HG03039 (cell line): ENCODE measurements around the gene POLA2.

Experiments
- ATAC-seq: cut with Tn5 transposase; IDR thresholded peaks from one replicate; pipeline ENCODE4 v1.9.1; 2021; ENCODE audit warnings: mild to moderate bottlenecking, moderate library complexity; ENCODE audit not compliant: unreplicated experiment

The POLA2 gene

DNA sequence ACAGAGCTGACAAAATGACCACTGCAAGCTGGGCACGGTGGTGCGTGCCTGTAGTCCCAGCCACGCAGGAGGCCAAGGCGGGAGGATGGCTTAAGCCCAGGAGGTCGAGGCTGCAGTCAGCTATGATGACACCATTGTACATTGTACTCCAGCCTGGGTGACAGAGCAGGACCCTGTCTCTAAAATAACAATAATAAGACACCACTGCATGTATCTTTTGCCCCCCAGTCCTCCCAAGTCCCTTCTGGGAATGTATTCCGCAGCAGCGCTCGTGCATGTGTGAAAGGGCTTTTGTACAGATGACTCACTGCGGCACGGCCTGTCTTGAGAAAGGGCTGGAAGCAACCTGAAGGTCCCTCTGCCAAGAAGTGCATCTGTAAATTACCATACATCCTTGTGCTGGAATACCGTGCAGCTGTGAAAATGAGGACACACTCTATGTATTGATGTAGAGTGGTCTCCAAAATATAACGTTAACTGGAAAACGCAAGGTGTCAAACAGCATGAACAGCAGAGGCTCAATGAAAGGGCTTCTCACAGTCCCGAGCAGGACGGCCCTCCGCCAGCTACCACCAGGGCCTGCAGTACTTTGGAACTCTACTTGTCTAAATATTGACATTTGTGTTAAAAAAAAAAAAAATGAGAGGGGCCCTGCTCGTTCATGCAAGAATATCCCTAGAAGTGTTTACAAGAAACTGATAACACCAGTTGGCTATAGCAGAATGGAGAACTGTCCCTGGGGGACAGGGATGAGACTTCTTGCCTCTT lies 43.9 kb downstream of the POLA2 start:
- ATAC-seq: no peak

DNA sequence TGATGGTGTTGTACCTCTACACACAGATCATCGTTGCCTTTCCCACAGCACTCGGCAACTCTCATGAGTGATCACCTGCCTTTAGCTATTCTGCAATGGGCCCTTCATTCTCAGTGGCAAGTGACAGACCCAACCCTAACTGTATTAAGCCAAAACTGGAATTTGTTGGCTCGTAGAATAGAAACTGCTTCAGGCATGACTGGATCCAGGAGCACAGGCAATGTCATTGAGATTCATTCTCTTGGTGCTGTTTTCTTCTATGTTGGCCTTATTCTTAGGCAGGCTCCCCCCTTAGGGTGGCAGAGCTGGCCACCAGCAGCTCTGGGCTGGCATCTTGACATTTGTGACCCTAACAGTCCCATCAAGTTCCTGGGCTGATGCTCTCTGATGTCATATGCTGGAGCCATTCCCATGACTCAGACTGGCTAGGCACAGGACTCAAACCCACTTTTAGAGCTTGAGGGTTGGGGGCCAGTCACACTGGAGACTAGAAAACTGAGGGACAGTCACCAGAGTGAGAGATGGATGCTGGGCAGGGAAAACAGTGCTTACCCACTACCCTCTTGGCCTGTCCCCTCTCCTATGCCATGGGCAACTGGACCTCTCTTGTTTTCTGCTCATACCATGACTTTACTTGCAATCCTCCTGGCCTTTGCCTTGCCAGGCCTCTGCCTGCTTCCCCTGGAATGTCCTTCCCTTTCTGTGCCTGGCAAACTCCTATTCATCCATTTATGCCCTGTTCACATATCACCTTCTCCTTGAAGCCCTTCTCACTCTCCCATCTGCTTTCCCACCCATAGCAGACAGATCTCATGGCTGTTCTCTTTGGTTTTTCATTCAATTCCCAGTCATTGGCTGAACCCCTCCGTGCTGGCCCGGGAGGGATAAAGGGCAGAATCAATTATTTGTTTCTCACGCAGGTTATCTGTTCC lies 45.8 kb downstream of the POLA2 start:
- no peak for ATAC-seq

DNA sequence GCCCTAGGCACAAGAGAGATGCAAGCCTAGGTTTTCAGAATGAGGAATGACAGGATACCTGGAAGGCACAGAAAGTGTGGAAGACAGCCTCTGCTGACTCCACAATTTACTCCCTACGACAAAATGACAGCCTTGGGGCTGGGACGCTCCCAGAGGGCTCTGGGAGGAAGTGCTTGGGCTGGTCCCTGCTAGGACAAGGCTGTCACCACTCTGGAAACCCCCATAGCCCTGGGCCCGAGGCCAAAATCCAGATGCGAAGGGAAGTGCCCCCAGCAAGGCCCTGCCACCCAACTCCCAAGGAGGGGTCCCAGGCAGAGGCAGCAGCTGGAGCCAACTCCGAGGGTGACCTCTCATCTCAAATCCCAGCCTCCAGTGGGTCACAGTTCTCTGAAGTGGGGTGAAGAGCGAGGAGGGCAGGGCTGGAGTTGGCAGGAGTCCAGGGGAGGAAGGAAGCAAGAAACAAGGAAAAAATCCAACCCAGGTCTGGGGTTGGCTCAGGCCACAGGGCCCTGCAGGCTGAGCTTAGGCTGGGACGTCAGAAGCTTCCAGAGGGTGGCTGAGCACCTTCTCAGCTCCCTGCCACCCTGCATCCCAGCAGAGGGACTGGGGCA lies 46.6 kb downstream of the POLA2 start:
- no peak for ATAC-seq

DNA sequence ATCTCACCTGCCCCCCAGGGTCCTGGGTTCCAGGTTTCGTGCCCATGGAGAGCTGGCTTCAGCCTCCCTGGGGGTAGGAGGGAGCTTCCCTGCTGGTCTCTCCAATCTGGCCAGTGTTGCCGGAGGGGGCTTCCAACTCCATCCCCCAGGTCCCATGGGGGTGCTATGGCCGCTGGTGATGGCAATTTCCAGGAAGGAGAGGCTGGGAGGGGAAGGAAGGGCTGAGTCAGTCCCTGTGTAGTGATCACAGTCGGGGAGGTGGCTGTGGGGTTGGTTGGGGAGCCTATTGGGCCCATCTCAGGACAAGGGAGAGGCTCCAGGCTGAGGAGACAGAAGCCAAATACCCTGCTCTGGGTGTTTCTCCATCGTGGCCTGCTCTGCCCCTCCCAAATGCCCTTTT lies 47.2 kb downstream of the POLA2 start:
- ATAC-seq: no peak

DNA sequence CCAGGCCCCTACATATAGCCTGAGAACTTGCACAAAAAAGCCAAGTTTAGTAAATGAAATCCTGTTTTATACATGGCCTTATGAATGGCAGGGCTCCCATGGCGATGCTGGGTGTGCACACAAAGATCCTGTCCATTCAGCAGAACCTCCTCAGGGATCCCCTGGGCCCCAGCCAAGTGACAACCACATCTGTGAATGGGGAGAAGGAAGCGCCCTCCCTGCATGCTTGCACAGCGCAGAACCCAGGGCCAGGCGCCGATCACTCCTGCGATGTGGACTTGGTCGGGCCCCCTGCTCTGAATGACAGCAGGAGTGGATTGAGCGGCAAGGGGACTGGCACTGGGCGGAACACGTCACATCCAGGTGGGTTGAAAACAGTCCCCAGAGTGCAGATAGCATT lies 48.5 kb downstream of the POLA2 start:
- ATAC-seq: no peak

DNA sequence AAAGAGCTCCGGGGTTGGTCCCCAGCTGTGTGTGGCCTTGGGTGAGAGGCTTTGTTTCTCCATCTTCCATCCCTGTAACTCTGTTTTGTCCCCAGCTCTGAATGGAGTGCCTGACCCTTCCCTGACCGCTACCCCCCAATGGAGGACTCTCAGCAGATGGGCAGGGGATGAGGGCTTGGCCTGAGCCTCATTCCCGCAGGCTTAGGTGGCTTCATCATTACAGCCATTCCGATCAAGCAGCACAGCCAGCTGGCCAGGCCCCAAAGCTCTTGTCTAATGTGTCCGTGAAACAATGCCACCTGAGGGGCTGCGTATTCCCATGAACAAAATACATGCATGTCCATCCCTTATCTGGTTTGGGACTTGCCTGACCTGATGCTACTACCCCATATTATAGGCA lies 49.0 kb downstream of the POLA2 start:
- no peak for ATAC-seq

DNA sequence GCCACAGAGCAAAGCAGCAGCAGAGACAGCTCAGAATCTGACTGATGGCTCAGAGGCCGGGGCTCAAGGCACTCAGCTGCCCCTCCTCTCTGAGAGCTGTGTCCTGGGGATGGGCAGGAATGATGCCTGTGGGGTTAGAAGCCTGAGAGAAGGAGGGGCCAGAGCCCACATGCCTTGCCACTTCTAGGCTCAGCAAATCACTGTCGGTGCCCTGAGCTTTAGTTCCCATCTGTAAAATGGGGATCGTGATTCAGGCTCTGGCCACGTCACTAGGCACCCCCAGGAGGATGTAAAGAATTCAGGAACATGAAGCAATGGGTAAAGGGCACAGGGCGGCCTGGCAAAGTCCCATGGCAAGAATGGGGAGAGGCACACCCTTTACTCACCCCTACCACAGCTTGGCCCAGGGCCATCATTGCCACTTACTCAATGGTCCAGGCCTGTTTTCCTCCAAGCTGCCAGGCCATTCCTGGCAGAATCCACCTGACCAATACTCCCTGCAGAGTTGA lies 49.5 kb downstream of the POLA2 start:
- no peak for ATAC-seq

DNA sequence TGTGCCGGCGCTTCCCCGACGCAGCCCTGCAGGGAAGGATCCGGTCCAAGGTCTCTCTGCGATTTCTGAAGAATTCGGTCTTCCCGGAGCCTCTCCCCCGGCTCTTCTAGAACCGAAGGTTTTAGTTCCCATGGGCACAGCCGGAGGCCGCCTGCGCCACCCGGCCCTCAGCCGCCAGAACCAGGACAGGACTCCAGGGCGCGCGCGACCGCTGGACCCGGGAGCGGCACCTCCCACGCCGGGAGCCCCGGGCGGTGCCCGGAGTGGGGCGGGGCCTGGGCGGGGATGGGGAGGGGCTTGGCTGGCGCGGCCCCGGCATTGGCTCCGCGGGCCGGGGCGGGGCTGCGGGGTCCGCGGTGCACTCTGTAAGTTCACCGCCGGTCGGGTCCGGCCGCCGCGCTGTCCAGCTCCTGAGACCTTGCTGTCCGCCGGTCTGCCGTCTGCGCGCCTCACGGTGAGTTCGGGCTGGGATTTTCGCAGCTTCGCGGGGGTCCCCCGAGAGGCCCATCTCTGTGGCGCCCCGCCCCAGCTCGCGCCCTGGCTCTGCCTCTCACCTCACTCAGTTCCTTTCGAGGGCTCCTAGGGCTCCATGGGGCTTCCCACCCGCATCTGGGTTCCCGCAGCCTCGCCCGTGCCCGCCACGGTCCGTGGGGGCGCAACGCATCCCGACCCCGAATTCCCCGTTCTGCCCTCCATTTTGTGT lies 52.9 kb downstream of the POLA2 start, which contains the start of gene CDC42EP2:
Gene CDC42EP2, plus strand, starts transcription at position 366 of the 703 bp plus-strand sequence. CDS start 6,033 bp downstream, outside the sequence.
- ATAC-seq: peak; percentile 64

DNA sequence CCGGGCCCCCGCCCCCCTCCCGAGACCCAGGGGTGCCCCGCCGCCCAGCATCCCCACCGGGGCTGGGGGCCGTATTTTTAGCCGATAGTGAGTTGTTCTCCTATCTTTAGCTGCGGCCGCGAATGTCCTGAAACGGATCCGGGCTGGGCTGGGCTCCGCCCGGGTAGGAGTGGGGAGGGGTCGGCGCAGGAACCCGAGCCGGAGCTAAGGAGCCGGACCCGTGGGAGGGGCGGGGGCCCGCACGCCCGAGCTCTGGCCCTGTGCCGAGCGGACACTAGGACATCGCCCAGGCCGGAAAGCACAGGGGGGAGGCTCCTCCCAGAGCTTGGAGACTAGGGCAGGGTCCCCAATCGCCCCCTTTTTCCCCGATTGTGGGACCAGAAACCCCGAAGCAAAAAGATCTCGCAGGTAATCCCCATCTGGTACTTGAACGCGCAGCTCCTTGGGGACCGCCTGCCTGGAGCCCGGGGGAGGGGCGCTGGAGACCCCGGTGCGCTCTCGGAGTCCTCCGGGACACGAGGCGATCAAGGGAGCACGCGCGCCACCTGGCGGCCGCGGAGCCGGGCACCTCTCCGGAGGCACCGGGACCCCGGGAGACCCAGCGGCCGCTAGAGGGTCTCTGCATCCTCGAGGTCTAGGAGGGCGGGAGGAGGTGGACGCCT lies 53.6 kb downstream of the POLA2 start:
- ATAC-seq: peak; percentile 43

DNA sequence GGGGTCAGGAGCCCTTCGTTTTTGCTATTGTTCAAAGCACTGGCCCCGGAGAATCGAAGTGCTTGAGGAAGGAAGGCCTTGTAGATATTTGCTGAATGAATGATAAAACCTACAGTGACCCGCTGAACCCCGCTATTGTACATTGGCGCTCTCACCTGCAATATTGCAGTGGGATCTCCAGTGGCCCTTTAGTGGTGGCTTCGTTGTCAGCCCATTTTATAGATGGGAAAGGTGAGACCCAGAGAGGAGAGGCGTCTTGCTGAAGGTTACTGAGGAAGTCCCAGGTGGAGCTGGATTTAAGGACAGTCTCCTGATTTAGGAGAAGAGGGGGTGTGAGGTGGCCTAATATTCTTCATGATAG lies 54.1 kb downstream of the POLA2 start:
- no peak for ATAC-seq

DNA sequence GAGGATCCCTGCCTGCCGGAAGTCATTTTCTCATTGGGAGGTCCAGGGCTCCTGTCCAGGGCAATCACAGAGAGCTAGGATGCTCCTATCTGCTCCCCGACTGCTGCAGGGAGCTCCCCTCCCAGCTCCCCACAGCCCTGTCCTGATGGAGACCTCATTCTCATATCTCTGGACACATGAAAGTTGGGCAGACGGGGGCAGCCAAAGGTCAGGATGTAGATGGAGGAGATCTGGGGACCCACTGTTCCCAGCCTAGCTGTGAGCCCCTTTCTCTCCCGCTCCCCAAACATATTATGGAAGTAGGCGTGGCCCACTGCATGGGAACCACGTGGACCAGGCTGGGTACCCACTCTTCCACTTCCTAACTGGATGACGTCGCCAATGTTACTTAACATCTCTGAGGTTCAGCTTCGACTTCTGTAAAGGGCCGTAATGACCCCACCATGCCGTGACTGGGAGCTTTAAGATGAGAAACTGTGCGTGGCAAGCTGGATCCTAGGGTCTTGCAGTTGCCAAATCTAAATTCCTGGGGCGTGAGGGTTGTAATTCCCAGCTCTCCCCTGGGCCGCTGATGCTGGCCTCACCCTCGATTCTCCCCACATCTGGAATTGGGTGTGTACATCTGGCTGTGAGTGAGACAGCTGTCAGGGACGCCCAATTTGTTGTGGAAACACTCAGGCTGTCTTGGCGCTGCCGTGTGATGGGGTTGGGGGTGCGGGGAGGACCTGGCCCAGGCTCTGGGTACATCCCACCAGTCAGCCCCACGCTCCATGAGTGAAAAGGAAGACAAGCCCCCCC lies 54.7 kb downstream of the POLA2 start:
- no peak for ATAC-seq

DNA sequence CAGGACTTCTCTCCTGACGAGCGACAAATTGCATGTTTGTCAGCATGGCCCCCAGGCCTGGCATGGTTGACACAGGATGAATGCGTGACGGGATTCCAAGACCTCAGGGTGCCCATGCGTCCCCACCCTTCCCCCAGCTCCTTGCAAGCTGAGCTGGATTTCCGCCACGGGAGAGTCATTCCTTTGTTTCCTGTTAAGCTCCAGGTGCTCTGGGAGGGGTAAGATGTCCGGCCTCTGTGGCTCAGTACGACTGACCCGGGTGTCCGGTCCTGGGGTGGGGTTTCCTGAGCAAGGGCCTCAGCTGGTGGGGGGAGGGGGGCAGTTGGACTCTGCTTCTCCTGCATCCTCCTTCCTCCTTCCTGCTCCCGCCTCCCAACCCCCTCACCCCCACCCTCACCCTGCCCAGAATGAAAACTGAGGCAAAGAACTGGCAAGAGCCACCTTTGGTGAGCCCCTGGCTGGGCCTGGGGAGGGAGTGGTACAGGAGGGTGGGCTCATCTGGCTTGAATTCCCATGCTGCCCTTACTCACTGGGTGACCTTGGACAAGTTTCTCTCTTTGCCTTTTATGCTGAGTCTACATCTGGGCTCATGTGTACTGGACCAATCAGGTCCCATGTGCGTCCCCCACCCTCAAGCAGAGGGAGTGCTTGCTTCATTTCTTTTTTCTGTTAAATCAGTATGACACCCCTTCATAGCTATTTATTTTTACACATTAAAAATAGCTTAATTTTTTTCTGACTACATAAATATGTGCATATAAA lies 55.4 kb downstream of the POLA2 start:
- ATAC-seq: no peak

DNA sequence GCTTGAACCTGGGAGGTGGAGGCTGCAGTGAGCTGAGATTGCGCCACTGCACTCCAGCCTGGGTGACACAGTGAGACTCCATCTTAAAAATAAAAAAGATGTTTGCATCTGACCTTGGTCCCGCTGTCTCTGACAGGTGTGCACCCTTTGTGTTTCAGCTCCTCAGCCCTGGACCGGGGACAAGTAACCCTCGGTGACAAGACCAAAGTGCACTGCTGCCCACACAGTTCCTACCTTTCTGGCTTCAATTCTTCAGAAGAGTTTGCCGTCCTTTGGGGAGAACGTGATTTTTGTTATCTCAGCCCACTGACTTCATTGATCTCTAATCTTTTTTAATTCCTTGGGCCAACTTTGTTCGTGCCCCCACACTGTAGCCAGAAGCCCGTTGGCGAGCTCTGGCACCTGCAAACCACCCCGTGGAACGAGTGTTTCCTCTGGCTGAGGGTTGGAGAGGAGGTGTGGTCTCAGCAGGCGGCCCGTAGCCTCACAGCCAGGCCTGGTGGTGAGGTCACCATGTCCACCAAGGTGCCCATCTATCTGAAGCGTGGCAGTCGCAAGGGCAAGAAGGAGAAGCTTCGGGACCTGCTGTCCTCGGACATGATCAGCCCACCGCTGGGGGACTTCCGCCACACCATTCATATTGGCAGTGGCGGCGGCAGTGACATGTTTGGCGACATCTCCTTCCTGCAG lies 58.8 kb downstream of the POLA2 start:
- no peak for ATAC-seq

DNA sequence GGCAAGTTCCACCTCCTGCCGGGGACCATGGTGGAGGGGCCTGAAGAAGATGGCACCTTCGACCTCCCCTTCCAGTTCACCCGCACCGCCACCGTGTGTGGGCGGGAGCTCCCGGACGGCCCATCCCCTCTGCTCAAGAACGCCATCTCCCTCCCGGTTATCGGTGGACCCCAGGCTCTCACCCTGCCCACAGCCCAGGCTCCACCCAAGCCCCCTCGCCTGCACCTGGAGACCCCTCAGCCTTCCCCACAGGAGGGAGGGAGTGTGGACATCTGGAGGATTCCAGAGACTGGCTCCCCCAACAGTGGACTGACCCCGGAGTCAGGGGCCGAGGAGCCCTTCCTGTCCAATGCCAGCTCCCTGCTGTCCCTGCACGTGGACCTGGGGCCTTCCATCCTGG lies 59.3 kb downstream of the POLA2 start:
- no peak for ATAC-seq

DNA sequence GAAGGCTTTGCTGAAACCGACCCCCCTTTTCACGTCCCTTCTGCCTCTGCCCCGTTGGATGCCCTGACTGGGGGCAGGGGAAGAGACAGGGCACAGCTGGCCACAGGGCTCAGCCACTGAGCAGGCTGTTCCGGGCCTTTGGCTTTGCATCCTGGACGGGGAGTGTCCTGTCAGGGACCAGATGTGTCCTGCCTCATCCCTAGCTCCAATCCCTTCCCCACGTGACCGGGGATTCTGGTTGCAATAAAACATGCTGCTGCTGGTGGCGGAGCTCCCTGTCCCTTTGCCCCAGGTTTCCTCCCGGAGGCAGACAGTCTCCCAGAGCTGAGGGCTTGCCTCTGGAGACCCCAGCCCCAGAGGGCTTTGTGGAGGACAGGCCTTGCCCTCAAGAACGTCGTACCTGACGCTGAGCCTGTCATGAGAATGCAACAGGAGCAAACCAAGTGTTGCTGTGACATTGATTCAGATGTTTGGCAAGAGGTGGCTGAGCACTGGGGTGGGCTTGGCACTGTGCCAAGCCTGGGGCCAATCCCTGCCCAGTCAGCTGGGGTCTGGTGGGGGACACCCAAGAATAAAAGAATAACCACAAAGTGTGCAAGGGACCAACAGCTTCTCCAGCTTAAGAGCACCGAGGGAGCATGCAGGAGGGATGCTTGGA lies 60.2 kb downstream of the POLA2 start:
- no peak for ATAC-seq

DNA sequence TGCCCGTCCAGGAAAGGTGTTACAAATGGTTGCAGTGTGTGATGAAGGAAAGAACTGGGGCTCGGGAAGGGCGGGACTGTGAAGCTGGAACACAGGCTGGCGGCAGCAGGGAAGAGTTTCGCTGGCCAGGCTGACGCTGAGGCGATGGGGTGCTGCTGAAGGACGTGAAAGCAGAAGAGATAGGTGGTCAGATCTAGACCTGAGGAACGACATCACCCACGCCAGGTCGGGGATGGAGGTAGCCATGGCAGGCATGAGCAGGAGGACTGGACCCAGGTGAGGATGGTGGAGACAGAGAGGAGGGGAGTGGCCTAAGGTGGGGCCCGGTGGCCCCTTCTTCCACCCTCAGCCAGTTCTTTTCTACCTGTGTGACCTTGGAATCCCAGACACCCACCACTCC lies 62.1 kb downstream of the POLA2 start:
- no peak for ATAC-seq

DNA sequence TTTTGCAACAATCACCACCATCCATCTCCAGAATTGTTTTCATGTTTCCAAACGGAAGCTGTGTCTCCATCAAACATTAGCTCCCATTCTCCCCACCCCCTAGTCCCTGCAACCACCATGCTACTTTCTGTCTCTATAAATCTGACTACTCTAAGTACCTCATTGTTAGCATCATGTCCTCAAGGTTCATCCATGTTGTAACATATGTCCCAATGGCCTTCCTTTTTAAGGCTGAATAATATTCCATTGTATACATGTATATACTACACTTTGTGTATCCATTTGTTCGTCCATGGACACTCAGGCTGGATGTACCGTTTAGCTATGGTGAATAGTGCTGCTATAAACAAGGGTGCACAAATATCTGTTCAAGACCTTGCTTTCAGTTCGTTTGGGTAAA lies 63.7 kb downstream of the POLA2 start:
- no peak for ATAC-seq

DNA sequence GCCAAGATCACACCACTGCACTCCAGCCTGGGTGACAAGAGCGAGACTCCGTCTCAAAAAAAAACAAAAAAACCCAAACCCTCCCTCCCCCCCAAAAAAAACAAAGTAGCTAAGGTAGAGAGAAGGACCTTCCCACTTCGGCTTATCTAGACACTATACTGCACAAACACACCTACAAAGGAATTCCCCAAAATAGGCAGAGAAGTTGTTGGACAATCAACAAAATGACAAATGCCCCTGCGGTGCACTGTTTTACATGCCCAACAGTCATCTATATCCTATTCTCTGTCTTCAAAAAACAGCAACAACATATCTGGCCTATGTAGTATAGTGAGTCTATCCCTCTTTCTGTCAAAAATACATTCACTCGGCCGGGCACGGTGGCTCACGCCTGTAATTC lies 65.3 kb downstream of the POLA2 start:
- ATAC-seq: no peak
